Nephron progenitor cell (in vitro differentiated cells): Measurements from ENCODE around the gene OLA1.

ENCODE experiments used
- DNase-seq: peaks from one replicate; pipeline ENCODE4 v3.0.0; 2021
- H3K27ac Mint-ChIP-seq: 2 replicates; pipeline ENCODE4 v1.8.0; 2021; ENCODE audit warnings: mild to moderate bottlenecking, moderate library complexity, mixed read lengths
- H3K27me3 Mint-ChIP-seq: 2 replicates; pipeline ENCODE4 v1.8.0; 2021; ENCODE audit warnings: mild to moderate bottlenecking, low read depth, mixed read lengths; ENCODE audit not compliant: poor library complexity
- H3K36me3 Mint-ChIP-seq: 2 replicates; pipeline ENCODE4 v1.8.0; 2021; ENCODE audit warnings: low read depth, mixed read lengths
- H3K4me1 Mint-ChIP-seq: 2 replicates; pipeline ENCODE4 v1.8.0; 2021; ENCODE audit warnings: mixed read lengths
- H3K4me3 Mint-ChIP-seq: 2 replicates; pipeline ENCODE4 v1.8.0; 2021; ENCODE audit warnings: mild to moderate bottlenecking, moderate library complexity, mixed read lengths
- H3K9me3 Mint-ChIP-seq: 2 replicates; pipeline ENCODE4 v1.8.0; 2021; ENCODE audit warnings: mild to moderate bottlenecking, moderate library complexity, mixed read lengths
- TF ChIP-seq, protein P1 (sequence below): fragments of 200-600 bp; sonication (generic); IDR thresholded peaks from 2 replicates; pipeline ENCODE4 v1.5.0; 2021; ENCODE audit warnings: antibody characterized with exemption

Gene OLA1

DNA sequence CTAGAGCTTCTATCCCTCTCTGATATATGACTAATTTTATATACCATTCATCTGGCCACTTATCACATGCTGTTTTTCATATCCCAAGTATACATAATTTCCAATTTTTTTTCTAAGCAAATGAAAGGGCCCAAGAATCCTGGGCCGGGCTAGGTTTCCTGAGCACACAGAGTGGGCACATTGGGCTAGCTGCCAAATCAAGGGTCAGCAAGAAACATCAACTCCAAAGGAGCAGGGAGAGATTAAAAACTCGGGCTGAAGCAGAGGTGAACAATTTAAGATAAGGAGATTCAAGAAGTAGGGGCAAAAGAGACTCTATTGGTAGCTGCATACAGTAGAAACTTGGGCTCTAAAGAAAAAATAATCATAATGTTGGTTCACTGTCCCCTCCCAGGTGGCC, 39.0 kb downstream of the OLA1 start:
- TF ChIP-seq, protein P1, sequence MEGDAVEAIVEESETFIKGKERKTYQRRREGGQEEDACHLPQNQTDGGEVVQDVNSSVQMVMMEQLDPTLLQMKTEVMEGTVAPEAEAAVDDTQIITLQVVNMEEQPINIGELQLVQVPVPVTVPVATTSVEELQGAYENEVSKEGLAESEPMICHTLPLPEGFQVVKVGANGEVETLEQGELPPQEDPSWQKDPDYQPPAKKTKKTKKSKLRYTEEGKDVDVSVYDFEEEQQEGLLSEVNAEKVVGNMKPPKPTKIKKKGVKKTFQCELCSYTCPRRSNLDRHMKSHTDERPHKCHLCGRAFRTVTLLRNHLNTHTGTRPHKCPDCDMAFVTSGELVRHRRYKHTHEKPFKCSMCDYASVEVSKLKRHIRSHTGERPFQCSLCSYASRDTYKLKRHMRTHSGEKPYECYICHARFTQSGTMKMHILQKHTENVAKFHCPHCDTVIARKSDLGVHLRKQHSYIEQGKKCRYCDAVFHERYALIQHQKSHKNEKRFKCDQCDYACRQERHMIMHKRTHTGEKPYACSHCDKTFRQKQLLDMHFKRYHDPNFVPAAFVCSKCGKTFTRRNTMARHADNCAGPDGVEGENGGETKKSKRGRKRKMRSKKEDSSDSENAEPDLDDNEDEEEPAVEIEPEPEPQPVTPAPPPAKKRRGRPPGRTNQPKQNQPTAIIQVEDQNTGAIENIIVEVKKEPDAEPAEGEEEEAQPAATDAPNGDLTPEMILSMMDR = no peak
- Mint-ChIP-seq H3K27ac (no peak overlapping the region), H3K4me1 (peaks cover 16% of the 10 kb centered on the region), H3K4me3 (no peak overlapping the region), H3K36me3 (peaks cover 5% of the 10 kb centered on the region), H3K9me3 (no peaks in the 10 kb centered on the region), H3K27me3 (no peaks in the 10 kb centered on the region)
- no peak for DNase-seq

GRCh38 chr2:174208026-174208425, 40.3 kb downstream of the OLA1 start:
- no peaks in the 10 kb centered on the region for H3K9me3 Mint-ChIP-seq
- H3K4me1 Mint-ChIP-seq = peaks cover 16% of the 10 kb centered on the region
- no peak overlapping the region for H3K4me3 Mint-ChIP-seq
- H3K27ac Mint-ChIP-seq = no peak overlapping the region
- TF ChIP-seq, protein P1 = no peak
- no peaks in the 10 kb centered on the region for H3K27me3 Mint-ChIP-seq
- H3K36me3 Mint-ChIP-seq = peaks cover 5% of the 10 kb centered on the region
- no peak for DNase-seq

- H3K4me3 Mint-ChIP-seq = no peak overlapping the region
- peaks cover 5% of the 10 kb centered on the region for H3K36me3 Mint-ChIP-seq
- no peaks in the 10 kb centered on the region for H3K27me3 Mint-ChIP-seq
- H3K27ac Mint-ChIP-seq = peak overlapping the region; percentile 66
- no peak for DNase-seq
- H3K4me1 Mint-ChIP-seq = peaks cover 16% of the 10 kb centered on the region
- TF ChIP-seq, protein P1 = no peak
- H3K9me3 Mint-ChIP-seq = no peaks in the 10 kb centered on the region
Observed at GRCh38 chr2:174205562-174205961, 42.8 kb downstream of the OLA1 start.

DNA sequence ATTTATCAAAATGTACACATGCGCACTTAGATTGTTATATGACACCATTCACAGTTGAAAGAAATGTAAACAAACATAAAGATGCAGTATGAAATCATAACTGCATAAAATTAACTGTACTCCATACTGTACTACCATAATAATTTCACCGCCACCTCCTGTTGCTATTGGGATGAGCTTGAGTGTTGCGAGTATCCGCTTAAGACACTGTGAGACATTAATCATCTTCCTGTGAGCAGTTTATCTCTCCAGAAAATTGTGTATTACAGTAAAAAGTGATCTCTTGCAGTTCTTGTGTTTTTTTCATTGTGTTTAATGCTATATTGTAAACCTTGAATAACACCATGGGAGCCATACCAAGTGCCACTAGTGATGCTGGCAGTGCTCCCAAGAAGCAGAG, 46.1 kb downstream of the OLA1 start:
- Mint-ChIP-seq H3K4me3 (no peak overlapping the region), H3K27me3 (no peaks in the 10 kb centered on the region), H3K36me3 (peaks cover 5% of the 10 kb centered on the region), H3K27ac (no peak overlapping the region), H3K9me3 (no peaks in the 10 kb centered on the region), H3K4me1 (peaks cover 17% of the 10 kb centered on the region)
- DNase-seq = no peak
- TF ChIP-seq, protein P1 = no peak

GRCh38 chr2:174198846-174199564, 49.3 kb downstream of the OLA1 start:
- no peak for DNase-seq
- Mint-ChIP-seq H3K4me1 (peaks cover 5% of the 10 kb centered on the region), H3K9me3 (peaks cover 9% of the 10 kb centered on the region), H3K27ac (no peak overlapping the region), H3K36me3 (peaks cover 13% of the 10 kb centered on the region), H3K27me3 (no peaks in the 10 kb centered on the region), H3K4me3 (no peak overlapping the region)
- TF ChIP-seq, protein P1 = no peak

- peaks cover 23% of the 10 kb centered on the region for H3K9me3 Mint-ChIP-seq
- peaks cover 27% of the 10 kb centered on the region for H3K36me3 Mint-ChIP-seq
- H3K27me3 Mint-ChIP-seq = no peaks in the 10 kb centered on the region
- no peak overlapping the region for H3K27ac Mint-ChIP-seq
- H3K4me3 Mint-ChIP-seq = no peak overlapping the region
- H3K4me1 Mint-ChIP-seq = peaks cover 5% of the 10 kb centered on the region
- TF ChIP-seq, protein P1 = no peak
- DNase-seq = no peak
Observed at GRCh38 chr2:174195253-174195652, 53.1 kb downstream of the OLA1 start.
